ENCODE measurements around the gene CWC27.

- no peak for TF ChIP-seq CTCF (conservative IDR thresholded peaks at IDR 0.05; ENCODE audit: low read depth, low read length)
- no peak for TF ChIP-seq EZH2phosphoT487 (IDR thresholded peaks at IDR 0.05; ENCODE audit: borderline replicate concordance, low read length)
- TF ChIP-seq EZH2 (IDR thresholded peaks at IDR 0.05; ENCODE audit: low read length, unreplicated experiment) = no peak
Observed at GRCh38 chr5:65022932-65023331, 254.2 kb downstream of the CWC27 start.

Data from PC-3 (cell line).